T-cell (primary cell): ENCODE data around the gene P2RX1. TPM values are rescaled to one million over a fixed set of nuclear protein-coding genes. Genes with fewer than 3 reads are reported as not detected.

Experiments used
- ATAC-seq, 4 experiments: fragments of 200-7000 bp in 3 of 4; fragments of 150-1000 bp in 1 of 4; cut with Tn5 transposase; replicated peaks in 1 of 4; 1 replicate in 3 of 4; 2 replicates in 1 of 4; pipeline ENCODE4 v1.10.0; 2021; ENCODE audit warnings: moderate library complexity in 3 of 4, mild to moderate bottlenecking in 2 of 4, moderate number of reproducible peaks in 1 of 4
- CTCF ChIA-PET, 2 donors: fragments of 300-600 bp; sonication (Branson Sonifier 250); formaldehyde crosslinking; loops; one replicate each; lab custom pipeline; 2022; ENCODE audit warnings: antibody characterized with exemption in 2 of 2; lab: Charles Lee
- POLR2A ChIA-PET, 2 donors: fragments of 300-600 bp; sonication (Branson Sonifier 250); formaldehyde crosslinking; loops; one replicate each; lab custom pipeline; 2022; ENCODE audit warnings: antibody characterized with exemption in 2 of 2; lab: Charles Lee
- DNase-seq, 35 experiments: peaks; one replicate each; pipeline versions ENCODE4 v3.0.0 to v3.0.0-alpha.2; 2013 to 2023
- H3K27ac ChIP-seq: one replicate; pipeline ENCODE4 v1.5.1; 2013; ENCODE audit warnings: low read length
- H3K27me3 ChIP-seq, 2 experiments: replicated peaks in 1 of 2; 1 replicate in 1 of 2; 2 replicates in 1 of 2; pipeline versions ENCODE4 v1.6.1 to v1.7.0; 2013; ENCODE audit warnings: low read length in 1 of 2, mixed read lengths in 1 of 2; ENCODE audit not compliant: control insufficient read depth in 2 of 2, insufficient read depth in 2 of 2; ENCODE audit errors: extremely low read depth in 1 of 2
- H3K36me3 ChIP-seq, 2 donors: 1 replicate in 1 of 2; 2 replicates in 1 of 2; pipeline versions ENCODE4 v1.6.1 to v1.7.0; 2013; ENCODE audit warnings: low read length in 1 of 2; ENCODE audit not compliant: control insufficient read depth in 2 of 2, insufficient read depth in 1 of 2; ENCODE audit errors: extremely low read depth in 1 of 2
- H3K4me1 ChIP-seq, 2 experiments: 1 replicate in 1 of 2; 2 replicates in 1 of 2; pipeline versions ENCODE4 v1.6.1 to v1.7.0; 2013; ENCODE audit warnings: low read length in 2 of 2, mixed read lengths in 1 of 2; ENCODE audit not compliant: insufficient read depth in 2 of 2, control insufficient read depth in 1 of 2; ENCODE audit errors: extremely low read depth in 1 of 2
- H3K4me3 ChIP-seq, 2 donors: 1 replicate in 1 of 2; 2 replicates in 1 of 2; pipeline versions ENCODE4 v1.5.1 to v1.7.0; 2013; ENCODE audit warnings: mild to moderate bottlenecking in 2 of 2, low read length in 1 of 2, moderate library complexity in 1 of 2; ENCODE audit not compliant: control insufficient read depth in 1 of 2; ENCODE audit errors: extremely low read depth in 1 of 2
- H3K9me3 ChIP-seq: 2 replicates; pipeline ENCODE4 v1.7.0; 2013
- H3K27ac Mint-ChIP-seq, 2 donors: one replicate each; pipeline ENCODE4 v1.8.0; 2020 to 2021; ENCODE audit warnings: mild to moderate bottlenecking in 2 of 2, mixed read lengths in 2 of 2
- H3K27me3 Mint-ChIP-seq, 2 donors: one replicate each; pipeline ENCODE4 v1.8.0; 2021 to 2022; ENCODE audit warnings: mixed read lengths in 2 of 2
- H3K36me3 Mint-ChIP-seq: one replicate; pipeline ENCODE4 v1.8.0; 2021; ENCODE audit warnings: mixed read lengths
- H3K4me1 Mint-ChIP-seq, 3 donors: one replicate each; pipeline ENCODE4 v1.8.0; 2020 to 2022; ENCODE audit warnings: mixed read lengths in 3 of 3, mild to moderate bottlenecking in 1 of 3
- H3K4me3 Mint-ChIP-seq, 3 donors: one replicate each; pipeline ENCODE4 v1.8.0; 2020 to 2022; ENCODE audit warnings: mild to moderate bottlenecking in 3 of 3, mixed read lengths in 3 of 3, moderate library complexity in 3 of 3
- H3K9me3 Mint-ChIP-seq, 3 donors: one replicate each; pipeline ENCODE4 v1.8.0; 2020 to 2022; ENCODE audit warnings: mixed read lengths in 3 of 3
- WGBS: methylation state at CpG from one replicate; pipeline ENCODE4 v1.1.5; 2013; ENCODE audit warnings: missing lambda C conversion rate; ENCODE audit not compliant: insufficient coverage; 5-methylcytosine and 5-hydroxymethylcytosine counted together
- total RNA-seq, 35 experiments: library from RNA in 6 of 35; stranded (reverse) in 6 of 35; fragments of 120-200 nt in 1 of 35; gene quantifications; one replicate each; pipeline versions ENCODE4 v1.2.1 to v1.2.4 and lab custom pipeline; 2013 to 2026

P2RX1 gene
- total RNA-seq, 5 donors from 2014 or later (not counting 1 experiment from before 2014, with no cell fraction given), result 0.95 to 3.3 (median 1.2) TPM

DNA sequence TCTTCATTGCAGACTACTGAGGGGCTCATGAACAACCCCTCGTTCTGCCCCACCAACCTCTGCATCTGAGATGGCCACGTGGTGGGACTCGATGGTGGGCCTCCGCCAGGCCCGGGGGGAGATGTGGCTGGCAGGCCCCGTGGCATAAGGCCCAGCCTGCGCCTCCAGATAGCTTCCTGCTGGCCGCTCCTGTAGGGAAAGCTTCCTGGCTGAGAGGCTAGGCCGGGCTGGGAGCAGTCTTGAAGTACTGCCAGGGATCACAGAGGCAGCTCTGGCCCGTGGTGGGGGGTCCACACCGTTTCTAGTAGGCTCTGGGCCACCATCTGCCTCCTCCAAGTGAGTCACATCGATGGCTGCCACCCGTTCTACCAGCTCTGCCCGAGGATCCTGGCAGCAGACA is 31.0 kb downstream of the P2RX1 start:
- H3K27me3 Mint-ChIP-seq, result no peaks in the 10 kb centered on the region
- no peak overlapping the region for H3K4me3 ChIP-seq
- CTCF ChIA-PET, result interaction anchor here in 1 of 2 donors (0.9 kb wide), 1 partner anchor 39 kb away, joined by 3 read pairs; no protein-coding TSS in a partner anchor
- peaks cover 19 to 32% of the 10 kb centered on the region in 2 experiments for H3K4me1 ChIP-seq
- H3K27ac Mint-ChIP-seq, result no peak overlapping the region
- DNase-seq, result no peak
- H3K4me1 Mint-ChIP-seq, result peaks cover 26 to 30% (median 30%) of the 10 kb centered on the region in 3 donors
- POLR2A ChIA-PET, result no interaction called here
- WGBS, result 91% methylated on average over 13 of the region's 14 CpGs
- no peak for ATAC-seq
- H3K9me3 ChIP-seq, result no peaks in the 10 kb centered on the region
- no peaks in the 10 kb centered on the region for H3K9me3 Mint-ChIP-seq
- H3K4me3 Mint-ChIP-seq, result no peak overlapping the region
- H3K27ac ChIP-seq, result no peak overlapping the region
- H3K36me3 ChIP-seq, result peaks cover 4 to 15% of the 10 kb centered on the region in 2 donors
- H3K27me3 ChIP-seq, result no peaks in the 10 kb centered on the region
- H3K36me3 Mint-ChIP-seq, result no peaks in the 10 kb centered on the region

DNA sequence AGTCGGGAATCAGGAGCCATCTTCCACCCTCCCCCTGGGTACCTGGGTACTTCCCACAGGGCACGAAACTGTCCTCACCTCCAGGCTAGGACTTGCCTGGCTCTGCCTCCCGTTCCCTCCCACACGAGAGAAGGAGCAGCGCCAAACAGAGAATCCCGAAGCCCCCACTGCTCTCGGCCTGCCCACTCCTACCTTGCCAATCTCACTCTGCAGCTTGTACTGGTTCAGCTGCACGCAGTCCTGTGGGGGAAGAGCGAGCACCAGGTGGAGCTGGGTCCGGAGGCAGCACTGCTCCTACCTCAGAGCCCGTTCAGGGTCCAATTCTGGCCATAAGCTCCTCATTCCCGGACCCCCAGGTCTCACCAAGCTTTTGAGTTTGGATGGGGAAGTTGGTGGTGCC is 32.1 kb downstream of the P2RX1 start:
- no peak overlapping the region for H3K4me3 Mint-ChIP-seq
- peaks cover 24 to 29% (median 28%) of the 10 kb centered on the region in 3 donors for H3K4me1 Mint-ChIP-seq
- WGBS, result 93% methylated on average over 10 of the region's 12 CpGs
- ChIA-PET POLR2A (no interaction called here), CTCF (no interaction called here)
- H3K9me3 Mint-ChIP-seq, result no peaks in the 10 kb centered on the region
- H3K36me3 ChIP-seq, result peaks cover 4 to 17% of the 10 kb centered on the region in 2 donors
- peaks cover 8% of the 10 kb centered on the region for H3K36me3 Mint-ChIP-seq
- no peaks in the 10 kb centered on the region for H3K9me3 ChIP-seq
- no peak overlapping the region for H3K27ac ChIP-seq
- no peaks in the 10 kb centered on the region for H3K27me3 Mint-ChIP-seq
- H3K27me3 ChIP-seq, result no peaks in the 10 kb centered on the region
- DNase-seq, result no peak
- no peak overlapping the region for H3K4me3 ChIP-seq
- ATAC-seq, result no peak
- peaks cover 19 to 32% of the 10 kb centered on the region in 2 experiments for H3K4me1 ChIP-seq
- no peak overlapping the region for H3K27ac Mint-ChIP-seq

DNA sequence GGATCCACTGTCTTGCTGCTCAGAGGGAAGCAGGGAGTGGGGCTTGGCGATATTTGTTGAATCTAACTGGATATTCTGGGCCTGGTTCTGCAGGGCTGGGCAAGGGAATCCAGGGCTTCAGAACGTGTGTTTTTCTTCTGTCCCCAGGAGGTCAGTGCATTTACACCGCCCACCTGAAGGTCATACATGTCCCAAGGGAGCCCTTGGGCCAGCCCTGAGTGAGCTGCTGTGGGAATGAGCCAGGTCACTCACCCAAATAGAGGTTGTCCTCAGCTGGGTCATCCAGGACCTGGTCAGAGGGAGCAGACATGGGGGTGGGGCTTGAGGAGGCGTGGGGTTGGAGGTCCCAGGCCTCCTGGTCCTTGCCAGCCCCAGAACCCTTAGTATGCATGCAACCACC is 34.0 kb downstream of the P2RX1 start:
- Histone ChIP-seq H3K27me3 (no peaks in the 10 kb centered on the region), H3K4me1 (peaks cover 7 to 17% of the 10 kb centered on the region in 2 experiments), H3K36me3 (peaks cover 4 to 19% of the 10 kb centered on the region in 2 donors), H3K27ac (no peak overlapping the region), H3K9me3 (no peaks in the 10 kb centered on the region), H3K4me3 (no peak overlapping the region)
- ChIA-PET POLR2A (no interaction called here), CTCF (no interaction called here)
- no peak overlapping the region for H3K4me3 Mint-ChIP-seq
- 82% methylated on average over 2 of the region's 4 CpGs for WGBS
- H3K9me3 Mint-ChIP-seq, result no peaks in the 10 kb centered on the region
- H3K27ac Mint-ChIP-seq, result no peak overlapping the region
- peaks cover 12% of the 10 kb centered on the region for H3K36me3 Mint-ChIP-seq
- peaks cover 13 to 17% (median 14%) of the 10 kb centered on the region in 3 donors for H3K4me1 Mint-ChIP-seq
- DNase-seq, result no peak
- ATAC-seq, result no peak
- no peaks in the 10 kb centered on the region for H3K27me3 Mint-ChIP-seq

- H3K4me3 Mint-ChIP-seq, result no peak overlapping the region
- H3K27me3 Mint-ChIP-seq, result no peaks in the 10 kb centered on the region
- H3K9me3 Mint-ChIP-seq, result no peaks in the 10 kb centered on the region
- DNase-seq (no peak), ATAC-seq (no peak)
- CTCF ChIA-PET, result no interaction called here
- WGBS, result 87% methylated on average over 7 of the region's 7 CpGs
- peaks cover 12% of the 10 kb centered on the region for H3K36me3 Mint-ChIP-seq
- Histone ChIP-seq H3K27me3 (no peaks in the 10 kb centered on the region), H3K4me1 (peaks cover 0 to 4% of the 10 kb centered on the region in 2 experiments), H3K27ac (no peak overlapping the region), H3K36me3 (peaks cover 4 to 19% of the 10 kb centered on the region in 2 donors), H3K9me3 (no peaks in the 10 kb centered on the region), H3K4me3 (no peak overlapping the region)
- POLR2A ChIA-PET, result no interaction called here
- no peak overlapping the region for H3K27ac Mint-ChIP-seq
- peaks cover under 1 to 4% (median under 1%) of the 10 kb centered on the region in 3 donors for H3K4me1 Mint-ChIP-seq
These were observed 35.3 kb downstream of the P2RX1 start for GRCh38 chr17:3880983-3881382.

- CTCF ChIA-PET, result interaction anchor here in 1 of 2 donors (0.6 kb wide), 1 partner anchor 36 kb away, joined by 7 read pairs; no protein-coding TSS in a partner anchor
- peaks cover 2 to 17% of the 10 kb centered on the region in 2 donors for H3K36me3 ChIP-seq
These were observed 36.5 kb downstream of the P2RX1 start for GRCh38 chr17:3879591-3880417.

DNA sequence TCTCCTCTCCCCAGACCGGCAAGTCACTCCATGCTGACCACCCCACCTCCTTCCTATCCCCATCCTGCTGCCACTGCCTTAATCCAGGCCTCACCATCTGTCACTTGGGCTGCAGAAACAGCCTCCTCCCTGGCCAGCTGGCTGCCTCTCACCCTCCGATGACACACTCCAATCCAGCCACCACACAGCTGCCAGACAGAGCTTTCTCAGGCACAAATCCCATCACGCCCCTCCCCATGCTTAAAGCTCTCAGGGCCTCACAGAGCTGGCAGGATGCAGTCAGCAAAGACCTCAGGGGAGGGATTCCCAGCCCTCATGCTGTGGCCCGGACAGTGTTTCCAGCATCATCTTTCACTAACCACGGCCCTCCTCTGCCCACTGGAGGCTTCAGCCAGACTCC is 37.1 kb downstream of the P2RX1 start:
- no peak for DNase-seq
- H3K36me3 Mint-ChIP-seq, result peaks cover 18% of the 10 kb centered on the region
- POLR2A ChIA-PET, result no interaction called here

More at GRCh38 chr17:3879591-3880417, 36.5 kb downstream of the P2RX1 start:
- Histone ChIP-seq H3K4me1 (no peaks in the 10 kb centered on the region), H3K4me3 (no peak overlapping the region), H3K27me3 (no peaks in the 10 kb centered on the region), H3K27ac (no peak overlapping the region), H3K9me3 (no peaks in the 10 kb centered on the region)
- H3K9me3 Mint-ChIP-seq, result no peaks in the 10 kb centered on the region
- no peaks in the 10 kb centered on the region for H3K27me3 Mint-ChIP-seq
- peak overlapping the region in 1 of 2 donors; percentile 28 for H3K27ac Mint-ChIP-seq
- POLR2A ChIA-PET, result no interaction called here
- H3K36me3 Mint-ChIP-seq, result peaks cover 18% of the 10 kb centered on the region
- WGBS, result 96% methylated on average over 22 of the region's 25 CpGs
- no peak for DNase-seq
- H3K4me1 Mint-ChIP-seq, result peaks cover 0 to under 1% (median 0%) of the 10 kb centered on the region in 3 donors
- no peak overlapping the region for H3K4me3 Mint-ChIP-seq
- ATAC-seq, result no peak

More for the DNA sequence above, 37.1 kb downstream of the P2RX1 start:
- CTCF ChIA-PET, result no interaction called here
- H3K27me3 Mint-ChIP-seq, result no peaks in the 10 kb centered on the region
- Histone ChIP-seq H3K4me3 (no peak overlapping the region), H3K9me3 (no peaks in the 10 kb centered on the region), H3K36me3 (peaks cover 0 to 14% of the 10 kb centered on the region in 2 donors), H3K27me3 (no peaks in the 10 kb centered on the region), H3K4me1 (no peaks in the 10 kb centered on the region), H3K27ac (no peak overlapping the region)
- WGBS, result 69% methylated on average over 4 of the region's 5 CpGs
- no peak for ATAC-seq
- H3K27ac Mint-ChIP-seq, result peak overlapping the region in 1 of 2 donors; percentile 28
- H3K9me3 Mint-ChIP-seq, result no peaks in the 10 kb centered on the region
- no peak overlapping the region for H3K4me3 Mint-ChIP-seq
- H3K4me1 Mint-ChIP-seq, result no peaks in the 10 kb centered on the region
